ENCODE data around the gene TRIM45.
A peak's percentile ranks its signal among the peaks of the same experiment; 100 is the strongest.

TRIM45 gene

DNA sequence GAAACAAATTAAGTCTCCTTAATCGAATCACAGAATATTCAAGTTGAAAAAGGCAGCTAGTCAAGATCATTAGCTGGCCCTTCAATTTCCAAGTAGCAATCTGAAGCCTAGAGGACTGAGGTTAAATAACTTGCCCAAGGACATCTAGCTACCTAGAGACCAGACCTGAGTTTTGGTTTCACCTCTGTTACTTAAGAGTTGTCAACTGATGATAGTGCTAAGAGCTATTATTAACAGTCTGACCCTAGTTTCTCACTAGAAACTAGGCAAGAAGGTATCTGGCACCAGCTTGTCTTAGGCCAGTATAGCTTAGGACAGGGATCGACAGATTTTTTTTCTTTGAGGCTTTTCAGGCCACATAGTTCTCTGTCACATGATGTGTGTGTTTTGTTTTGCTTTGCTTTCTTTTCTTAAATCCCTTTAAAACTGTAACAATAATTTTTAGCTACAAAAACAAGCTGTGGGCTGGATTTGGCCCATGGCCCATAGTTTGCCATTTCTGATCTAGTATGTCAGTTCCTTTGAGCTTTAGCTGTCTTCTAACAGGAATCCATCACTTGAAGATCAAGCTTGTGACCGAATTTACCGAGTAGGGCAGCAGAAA is 23.2 kb downstream of the TRIM45 start:
- DNase-seq = no peak

DNA sequence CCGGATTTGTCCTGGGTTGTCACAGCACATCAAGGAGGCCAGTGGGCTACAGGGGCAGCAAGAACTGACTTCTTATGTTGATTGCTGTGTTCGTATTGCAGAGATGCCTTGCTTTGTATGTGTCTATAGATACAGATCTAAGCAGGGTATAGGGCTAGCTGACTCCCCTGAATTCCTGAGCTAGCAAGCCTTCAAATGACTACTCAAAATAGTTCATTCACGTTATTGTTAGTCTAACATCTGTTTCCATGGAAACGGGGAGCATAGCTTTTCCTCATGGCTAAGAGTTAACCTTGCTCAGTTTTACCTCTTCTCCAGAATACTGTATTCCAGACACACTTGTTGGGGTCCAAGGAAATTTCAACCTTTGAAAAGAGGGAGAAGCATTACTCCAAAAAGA is 24.1 kb downstream of the TRIM45 start:
- DNase-seq = no peak

DNA sequence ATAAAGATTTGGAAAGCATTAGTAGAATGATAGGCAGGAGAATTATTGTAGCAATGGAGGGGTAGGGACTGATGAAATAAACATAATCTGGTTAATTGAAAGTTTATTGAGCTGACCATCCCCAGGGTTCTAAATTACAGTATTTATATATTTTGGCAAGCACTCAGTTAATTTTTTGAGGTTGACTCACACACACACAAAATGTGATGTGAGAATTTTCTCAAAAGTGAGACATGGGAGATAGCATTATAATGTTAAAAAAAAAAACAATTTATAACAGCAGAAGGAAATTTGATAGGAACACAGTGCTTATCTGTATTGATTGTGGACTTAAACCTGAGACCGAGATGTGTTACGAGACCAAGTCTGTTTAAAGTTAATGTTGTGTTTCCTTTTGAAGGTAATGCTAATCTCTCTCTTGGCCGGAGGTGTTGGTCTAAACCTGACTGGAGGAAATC is 24.6 kb downstream of the TRIM45 start:
- no peak for DNase-seq

DNA sequence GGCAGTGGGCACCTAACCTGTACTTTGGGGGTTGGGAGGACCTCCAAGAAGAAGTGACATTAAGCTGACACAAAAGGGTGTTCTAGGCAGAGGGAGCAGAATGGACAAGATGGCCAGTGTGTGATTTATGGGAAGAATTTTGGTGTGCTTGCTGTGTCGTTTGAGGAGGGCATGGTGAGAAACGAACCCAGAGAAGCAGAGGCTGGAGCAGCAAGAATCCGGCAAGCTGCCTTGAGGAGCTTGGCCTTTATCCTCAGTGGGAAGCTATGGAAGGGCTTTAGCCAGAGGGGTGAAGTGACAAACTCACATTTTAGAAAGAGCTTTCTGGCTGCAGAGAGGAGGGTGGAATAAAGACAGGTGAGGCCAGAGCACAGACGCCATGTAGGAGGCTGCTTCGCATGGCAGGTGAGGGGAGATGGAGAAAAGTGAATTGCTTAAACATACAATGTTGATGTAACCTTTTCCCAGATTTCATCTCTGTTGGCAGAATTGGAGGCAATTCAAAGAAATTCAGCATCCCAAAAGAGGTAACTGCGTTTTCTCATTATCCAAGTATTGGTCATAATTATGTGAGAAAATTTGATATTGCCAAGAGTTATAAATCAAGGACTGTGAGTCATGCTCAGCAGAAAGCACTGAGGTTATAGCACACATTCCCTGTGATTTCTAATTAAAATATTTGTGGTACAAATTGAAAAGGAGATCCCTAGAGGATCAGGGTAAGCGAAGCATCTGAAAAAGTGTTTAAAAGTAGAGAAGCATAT is 26.5 kb downstream of the TRIM45 start:
- DNase-seq = no peak

DNA sequence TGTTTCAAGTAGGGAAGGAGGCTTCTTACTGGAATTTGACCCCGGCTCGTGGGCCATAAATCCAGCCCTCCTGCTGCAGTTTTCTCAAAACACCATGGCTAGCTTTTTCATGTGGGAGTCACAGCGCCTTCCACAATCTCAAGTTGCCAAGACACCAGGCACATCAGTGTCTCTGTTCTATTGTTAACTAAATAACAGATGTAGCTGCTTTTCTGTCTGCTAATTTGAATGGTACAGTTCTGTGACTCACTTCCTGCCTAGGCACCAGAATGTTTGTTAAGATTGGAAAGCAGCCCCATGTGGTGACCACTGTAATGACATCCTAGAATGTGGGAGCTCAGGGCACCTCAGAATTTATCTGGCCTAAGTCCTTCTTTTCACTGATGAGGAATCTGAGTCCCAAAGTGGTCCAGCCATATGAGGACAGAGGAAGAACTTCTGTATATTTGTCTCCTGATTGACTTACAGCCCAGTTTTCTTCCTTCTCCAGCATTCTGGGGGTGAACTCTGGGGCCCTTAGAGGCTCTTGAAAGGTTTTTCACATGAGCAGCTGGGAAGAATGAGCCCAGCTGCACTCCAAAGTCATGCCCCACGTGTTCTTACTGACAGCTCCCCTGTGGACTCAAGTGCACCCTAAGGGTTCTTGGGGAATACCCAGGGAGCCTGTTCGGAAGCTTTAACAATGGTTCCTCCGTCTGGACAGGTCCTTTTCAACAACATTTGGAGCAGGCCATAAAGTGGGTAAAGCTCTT is 27.5 kb downstream of the TRIM45 start:
- peak; percentile 4 for DNase-seq

DNA sequence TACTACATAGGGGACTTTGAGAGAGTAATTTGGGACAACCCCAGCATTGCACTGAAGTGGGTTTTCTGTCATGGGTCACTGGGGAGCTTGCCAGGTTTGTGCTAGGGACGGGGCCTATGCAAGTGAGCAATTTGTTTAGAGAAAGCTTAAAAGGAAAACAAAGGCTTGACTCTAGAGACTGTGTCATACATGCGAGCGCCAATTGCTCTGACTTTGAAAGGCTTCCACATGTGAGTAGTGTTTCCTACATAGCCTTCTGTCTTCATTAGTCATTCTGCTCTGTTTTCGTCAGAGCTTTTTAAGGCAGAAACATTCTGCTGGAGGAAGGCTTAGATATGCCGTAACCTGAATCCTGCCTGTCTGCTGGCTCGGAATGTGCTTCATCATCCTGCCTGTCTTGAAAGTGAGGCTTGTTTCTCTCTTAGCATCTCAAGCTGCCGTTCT is 28.4 kb downstream of the TRIM45 start:
- DNase-seq = no peak

DNA sequence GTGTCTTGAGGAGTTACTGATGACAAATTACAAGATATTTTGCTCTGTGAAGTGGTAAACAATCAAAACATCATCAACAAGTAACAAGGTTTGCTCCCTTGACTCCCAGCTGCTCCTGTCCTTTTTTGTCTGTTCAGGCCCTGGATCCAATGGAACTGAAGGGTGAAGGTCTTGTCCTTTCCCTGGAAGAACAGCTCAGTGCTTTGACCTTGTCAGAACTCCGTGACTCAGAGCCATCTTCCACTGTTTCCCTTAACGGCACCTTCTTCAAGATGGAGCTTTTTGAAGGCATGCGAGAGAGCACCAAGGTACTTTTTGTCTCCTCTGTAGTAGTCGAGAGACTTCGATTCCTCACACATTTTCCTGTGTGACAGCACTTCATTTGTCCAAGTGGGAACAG is 29.0 kb downstream of the TRIM45 start:
- DNase-seq = no peak

DNA sequence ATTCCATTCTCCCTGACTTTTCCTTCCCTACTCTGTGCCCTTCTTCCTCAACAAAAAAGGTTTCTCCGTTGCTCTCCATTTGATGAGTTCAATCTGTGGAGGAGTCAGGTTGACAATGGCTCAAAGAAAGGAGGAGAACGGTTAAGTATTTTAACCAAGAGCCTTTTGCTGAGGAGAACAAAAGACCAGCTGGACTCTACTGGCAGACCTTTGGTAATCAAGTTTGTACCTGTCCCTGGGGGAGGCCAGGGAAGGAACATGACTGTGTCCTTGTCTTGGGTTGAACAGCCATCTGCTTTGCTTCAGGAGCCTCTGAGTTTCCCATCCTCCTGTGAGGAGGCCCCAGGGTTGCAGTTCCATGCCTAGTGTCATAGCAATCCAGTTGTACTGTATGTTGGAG is 31.6 kb downstream of the TRIM45 start:
- DNase-seq = no peak

DNA sequence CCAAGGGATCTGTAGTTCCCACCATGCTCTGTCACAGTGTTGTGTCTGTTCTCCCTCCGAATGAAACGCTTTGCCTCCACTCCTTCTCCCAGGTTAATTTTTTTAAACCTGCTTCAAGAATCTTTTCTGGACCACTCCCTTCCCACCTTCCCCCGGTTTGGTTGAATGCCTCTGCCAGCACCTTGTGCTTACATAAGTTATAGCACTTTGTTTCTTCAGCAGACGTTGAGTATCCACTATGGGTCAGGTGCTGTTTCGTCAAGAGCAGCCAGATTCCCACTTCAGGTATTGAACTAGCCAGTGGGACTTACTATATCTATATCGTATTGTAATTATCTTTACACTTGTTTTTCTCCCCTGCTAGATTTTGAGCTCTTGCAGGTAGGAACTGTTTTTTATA is 33.9 kb downstream of the TRIM45 start:
- DNase-seq = no peak

DNA sequence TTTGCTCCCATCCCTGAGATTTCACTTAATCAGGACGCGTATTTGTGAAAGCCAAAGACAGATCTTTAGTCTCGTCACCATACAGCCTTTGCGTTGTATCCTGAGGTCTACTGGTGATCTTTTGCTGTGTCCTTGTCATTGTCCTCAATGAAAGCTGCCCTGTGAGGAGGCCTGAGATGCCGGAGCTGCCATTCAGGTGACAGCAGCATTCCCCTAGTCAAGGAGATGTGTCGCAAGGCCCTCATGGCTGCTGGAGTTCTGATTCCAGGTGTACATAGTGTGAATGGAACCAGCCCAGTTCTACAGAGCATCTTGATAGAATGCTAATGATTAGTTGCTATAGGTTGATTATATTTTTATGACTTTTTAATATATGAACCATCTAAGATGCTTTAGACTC is 37.3 kb downstream of the TRIM45 start:
- no peak for DNase-seq

DNA sequence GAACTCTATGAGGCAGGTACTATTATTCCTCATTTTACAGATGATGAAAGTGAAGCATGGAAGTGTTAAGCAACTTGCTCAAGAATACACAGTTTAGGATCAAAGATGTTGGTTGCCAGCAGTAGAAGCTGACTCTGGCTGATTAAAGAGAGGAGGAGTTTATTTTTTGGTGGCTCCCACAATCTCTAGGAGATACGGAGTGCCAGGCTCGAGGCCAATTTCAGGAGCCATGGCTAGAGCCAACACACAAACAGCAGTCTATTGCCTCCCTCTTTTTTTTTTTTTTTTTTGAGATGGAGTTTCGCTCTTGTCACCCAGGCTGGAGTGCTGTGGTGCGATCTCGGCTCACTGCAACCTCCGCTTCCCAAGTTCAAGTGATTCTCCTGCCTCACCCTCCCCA is 41.8 kb downstream of the TRIM45 start:
- no peak for DNase-seq

DNA sequence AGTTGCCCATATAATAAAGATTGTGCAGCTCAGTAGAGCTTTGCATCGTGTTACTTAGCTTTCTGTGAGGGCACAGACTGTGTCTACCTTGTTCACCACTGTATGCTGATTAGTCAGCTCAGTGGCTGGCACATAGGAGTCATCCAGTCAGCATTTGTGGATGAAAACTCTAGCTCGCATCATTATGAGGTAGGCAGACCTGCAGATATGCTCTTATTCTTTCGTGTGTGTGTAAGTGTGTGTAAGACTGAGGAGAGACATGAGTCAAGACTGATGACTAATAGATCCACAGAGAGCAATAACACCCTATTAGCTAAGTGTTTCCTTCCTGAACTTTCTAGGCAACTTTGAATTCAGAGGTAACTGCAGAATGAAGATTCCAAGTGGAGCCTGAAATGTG is 44.3 kb downstream of the TRIM45 start:
- no peak for DNase-seq

DNA sequence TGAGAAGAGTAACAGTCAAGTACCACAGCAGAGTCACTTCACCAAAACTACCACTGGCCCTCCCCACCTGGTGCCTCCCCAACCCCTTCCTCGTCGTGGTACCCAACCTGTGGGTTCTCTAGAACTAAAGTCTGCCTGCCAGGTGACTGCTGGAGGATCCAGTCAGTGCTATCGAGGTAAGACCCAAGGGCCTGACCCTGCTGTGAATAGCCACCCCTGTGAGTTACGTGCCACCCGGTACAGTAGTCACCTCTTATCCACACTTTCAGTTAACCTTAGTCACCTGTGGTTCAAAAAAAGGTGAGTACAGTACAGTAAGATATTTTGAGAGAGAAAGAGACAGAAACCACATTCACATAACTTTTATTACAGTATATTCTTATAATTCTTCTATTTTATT is 44.9 kb downstream of the TRIM45 start:
- DNase-seq = no peak

DNA sequence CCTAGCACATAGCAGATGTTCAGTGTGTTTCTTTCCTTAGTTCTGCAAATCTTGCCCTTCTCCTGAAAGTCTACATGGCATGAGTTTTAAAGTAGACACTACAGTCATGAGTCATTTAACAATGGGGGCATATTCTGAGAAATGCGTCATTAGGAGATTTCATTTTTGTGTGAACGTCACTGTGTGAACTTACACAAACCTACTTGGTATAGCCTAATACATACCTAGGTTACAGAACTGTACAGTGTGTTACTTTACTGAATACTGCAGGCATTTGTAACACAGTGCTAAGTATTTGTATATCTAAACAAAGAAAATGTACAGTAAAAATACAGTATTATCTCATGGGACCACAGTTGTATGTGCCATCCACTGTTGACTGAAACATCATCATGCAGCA is 51.4 kb downstream of the TRIM45 start:
- no peak for DNase-seq

DNA sequence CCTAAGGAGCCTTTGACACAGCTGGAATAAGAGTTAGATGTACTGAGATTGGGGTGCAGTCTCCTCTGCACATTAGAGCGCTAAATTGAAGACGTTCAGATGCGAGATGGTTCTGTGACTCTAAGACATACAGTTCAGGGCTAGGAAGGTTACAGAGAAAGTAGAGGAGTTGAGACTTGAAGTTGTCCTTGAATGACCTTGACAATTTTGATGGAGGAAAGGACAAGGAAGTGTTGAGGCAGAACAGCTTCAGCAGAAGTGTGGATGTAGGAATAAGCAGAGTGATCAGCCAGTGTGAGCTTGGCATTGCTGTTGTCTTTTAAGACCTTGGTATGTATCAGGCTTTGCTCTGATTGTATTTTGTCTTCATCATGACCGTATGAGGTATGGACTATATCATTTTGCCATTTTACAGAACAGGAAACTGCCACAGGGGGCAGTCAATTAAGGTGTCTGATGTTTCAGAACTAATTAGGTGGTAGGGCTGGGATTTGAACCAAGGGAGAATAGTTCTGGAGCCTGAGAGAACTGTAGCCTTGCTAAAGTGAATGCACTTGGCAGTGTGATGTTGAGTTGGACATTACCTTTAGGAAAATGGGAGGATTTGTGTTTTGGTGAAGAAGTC is 52.2 kb downstream of the TRIM45 start:
- DNase-seq = no peak

DNA sequence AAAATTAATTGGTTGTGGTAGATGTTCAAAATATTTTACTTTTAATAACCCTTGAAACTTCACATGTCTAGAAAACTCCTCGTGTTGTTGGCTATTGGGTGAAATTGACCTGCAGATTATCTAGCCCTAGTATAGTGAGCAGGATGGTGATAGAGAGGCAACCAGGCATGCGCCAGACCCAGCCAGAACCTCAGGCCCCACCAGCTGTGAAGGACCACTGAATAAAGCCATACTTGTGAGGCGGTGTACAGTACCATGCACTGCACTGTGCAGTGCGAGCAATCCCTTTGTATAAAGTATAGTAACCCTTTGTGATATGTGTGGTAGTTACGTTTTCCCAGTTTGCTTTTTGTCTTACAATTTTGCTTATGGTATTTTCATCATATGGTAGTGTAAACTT is 53.0 kb downstream of the TRIM45 start:
- no peak for DNase-seq

DNA sequence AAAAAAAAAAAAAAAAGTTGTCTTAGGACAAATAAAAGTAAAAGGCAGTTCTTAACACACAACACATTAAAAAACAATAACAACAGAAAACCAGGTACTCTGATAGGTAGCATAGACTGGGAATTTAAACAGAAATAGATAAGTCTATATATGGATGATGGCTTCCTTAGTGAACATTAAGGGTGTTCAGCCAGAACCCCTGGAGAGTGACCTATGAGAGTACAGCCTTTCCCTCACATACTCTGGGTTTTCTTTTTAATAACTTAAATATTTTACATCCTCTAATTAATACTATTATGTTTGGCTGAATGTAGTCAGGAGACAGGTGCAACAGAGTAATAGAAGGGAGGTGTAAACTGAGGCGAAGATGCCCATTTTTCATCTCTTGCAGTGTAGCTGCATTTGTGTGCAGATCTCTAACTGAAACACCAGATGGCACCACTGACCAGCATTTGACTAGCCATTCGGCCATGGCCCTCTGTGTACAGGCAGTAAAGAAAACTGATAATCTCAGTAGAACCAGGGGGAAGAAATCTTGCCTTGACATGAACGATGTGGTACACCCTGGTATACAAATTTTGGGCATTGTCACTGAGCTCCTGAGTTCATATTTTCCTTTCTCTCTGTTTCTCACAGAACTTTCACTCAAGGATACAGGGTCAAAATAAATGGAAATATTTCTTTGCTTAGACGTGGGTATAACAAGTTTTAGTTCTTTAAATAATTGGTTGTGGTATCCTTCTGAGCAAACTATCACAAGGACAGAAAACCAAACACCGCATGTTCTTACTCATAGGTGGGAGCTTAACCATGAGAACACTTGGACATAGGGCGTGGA is 53.8 kb downstream of the TRIM45 start:
- DNase-seq = no peak

DNA sequence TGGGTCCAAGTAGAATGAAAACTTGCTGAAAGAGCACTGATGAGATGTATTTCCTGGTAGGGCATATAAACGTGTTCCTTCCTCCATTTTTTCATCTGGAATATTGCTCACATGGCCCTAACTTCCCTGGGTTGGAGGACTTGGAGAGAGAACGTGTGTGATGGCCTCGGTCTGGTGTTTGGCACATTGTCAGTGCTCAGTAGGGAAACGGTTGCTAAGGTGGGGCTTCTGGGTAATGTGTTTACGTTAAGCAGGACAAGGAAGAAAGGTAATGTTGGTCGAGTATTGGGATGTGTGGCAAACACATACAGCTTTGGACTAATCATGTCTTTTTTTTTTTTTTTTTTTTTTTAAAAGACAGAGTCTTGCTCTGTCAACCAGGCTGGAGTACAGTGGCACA is 55.2 kb downstream of the TRIM45 start:
- DNase-seq = no peak

DNA sequence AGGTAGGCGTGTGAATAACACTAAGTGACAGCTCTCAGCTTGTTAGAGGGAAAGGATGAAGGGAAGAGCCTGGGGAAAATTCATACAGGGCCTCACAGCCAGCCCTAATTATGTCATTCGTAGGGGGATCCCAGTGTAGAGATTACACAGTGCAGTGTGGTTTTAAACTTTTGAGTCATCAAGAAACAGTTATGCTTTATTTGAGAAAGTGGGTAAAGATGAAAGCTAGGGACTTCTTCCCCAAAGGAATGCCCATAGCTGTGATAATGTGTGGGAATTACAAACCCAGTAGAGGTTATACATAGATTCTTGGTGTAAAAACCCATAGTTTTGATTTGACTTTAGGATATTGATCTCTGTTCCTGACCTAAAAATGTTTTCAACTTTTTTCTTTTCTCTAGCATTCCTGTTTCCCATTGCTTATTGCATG is 59.5 kb downstream of the TRIM45 start:
- no peak for DNase-seq
